CD4-positive, alpha-beta T cell (primary cell): ENCODE data around the gene TMPRSS9. TPM values are rescaled to one million over a fixed set of nuclear protein-coding genes. Genes with fewer than 3 reads are reported as not detected.

ENCODE experiments used
- ATAC-seq: fragments of 200-7000 bp; cut with Tn5 transposase; one replicate; pipeline ENCODE4 v1.10.0; 2022; ENCODE audit warnings: mild to moderate bottlenecking; ENCODE audit not compliant: poor library complexity
- CTCF ChIA-PET: fragments of 350-600 bp; sonication (Branson Sonifier 250); formaldehyde crosslinking; loops from one replicate; lab custom pipeline; 2021; ENCODE audit warnings: antibody characterized with exemption, inconsistent platforms; lab: Charles Lee
- POLR2A ChIA-PET: fragments of 350-600 bp; sonication (Branson Sonifier 250); formaldehyde crosslinking; loops from one replicate; lab custom pipeline; 2021; ENCODE audit warnings: antibody characterized with exemption, inconsistent platforms; lab: Charles Lee
- DNase-seq, 14 experiments: peaks; one replicate each; pipeline ENCODE4 v3.0.0-alpha.2; 2013 to 2020; ENCODE audit warnings: mixed read lengths in 2 of 14
- H3K27ac ChIP-seq, 2 donors: one replicate each; pipeline versions ENCODE4 v1.5.1 to v1.7.0; 2013; ENCODE audit warnings: low read length in 2 of 2, low read depth in 1 of 2, mild to moderate bottlenecking in 1 of 2
- H3K27me3 ChIP-seq, 2 experiments: 1 replicate in 1 of 2; 2 replicates in 1 of 2; pipeline versions ENCODE4 v1.6.1 to v1.7.0; 2013; ENCODE audit warnings: low read length in 2 of 2, control low read depth in 1 of 2, mild to moderate bottlenecking in 1 of 2, moderate library complexity in 1 of 2; ENCODE audit not compliant: insufficient read depth in 2 of 2, control insufficient read depth in 1 of 2
- H3K36me3 ChIP-seq: one replicate; pipeline ENCODE4 v1.6.1; 2013; ENCODE audit warnings: low read length, control low read depth; ENCODE audit not compliant: insufficient read depth
- H3K4me1 ChIP-seq: one replicate; pipeline ENCODE4 v1.6.1; 2013; ENCODE audit warnings: low read length, control low read depth; ENCODE audit not compliant: insufficient read depth
- H3K4me3 ChIP-seq: one replicate; pipeline ENCODE4 v1.5.1; 2013; ENCODE audit warnings: mild to moderate bottlenecking, low read length, moderate library complexity
- H3K9me3 ChIP-seq, 2 experiments: 1 replicate in 1 of 2; 2 replicates in 1 of 2; pipeline versions ENCODE4 v1.6.1 to v1.7.0; 2013; ENCODE audit warnings: low read length in 2 of 2, mild to moderate bottlenecking in 2 of 2, control low read depth in 1 of 2, moderate library complexity in 1 of 2; ENCODE audit not compliant: control insufficient read depth in 1 of 2, insufficient read depth in 1 of 2
- H3K27ac Mint-ChIP-seq: one replicate; pipeline ENCODE4 v1.8.0; 2020; ENCODE audit warnings: mixed read lengths
- H3K27me3 Mint-ChIP-seq: one replicate; pipeline ENCODE4 v1.8.0; 2021; ENCODE audit warnings: mixed read lengths
- H3K36me3 Mint-ChIP-seq: one replicate; pipeline ENCODE4 v1.8.0; 2021; ENCODE audit warnings: low read depth, mixed read lengths
- H3K4me1 Mint-ChIP-seq: one replicate; pipeline ENCODE4 v1.8.0; 2021; ENCODE audit warnings: low read depth, mixed read lengths
- H3K4me3 Mint-ChIP-seq: one replicate; pipeline ENCODE4 v1.8.0; 2020; ENCODE audit warnings: mild to moderate bottlenecking, mixed read lengths
- H3K9me3 Mint-ChIP-seq: one replicate; pipeline ENCODE4 v1.8.0; 2020; ENCODE audit warnings: mixed read lengths
- intact Hi-C, 2 experiments: fragments of 100-400 bp; cut with DNase I in 1 of 2; cut with micrococcal nuclease in 1 of 2; formaldehyde crosslinking; loops; one replicate each; pipeline versions ENCODE4 v1.15.1 to v1.9.0; 2023 to 2025; cut with DNase I, micrococcal nuclease
- total RNA-seq, 174 experiments: library from RNA in 2 of 174; stranded (reverse) in 2 of 174; gene quantifications; one replicate each; pipeline ENCODE4 v1.2.3 and lab custom pipeline; 2021 to 2026
- TF ChIP-seq, protein P1 (sequence below): fragments of 200-600 bp; IDR thresholded peaks from one replicate; pipeline ENCODE4 v1.8.0; 2022; ENCODE audit warnings: antibody characterized with exemption, mild to moderate bottlenecking

The TMPRSS9 gene
- total RNA-seq, 2 experiments from 2014 or later: not detected

GRCh38 chr19:2323707-2324106, 36.4 kb upstream of the TMPRSS9 start:
- POLR2A ChIA-PET: no interaction called here
- Histone ChIP-seq H3K27ac (no peak overlapping the region), H3K9me3 (no peaks in the 10 kb centered on the region), H3K36me3 (peaks cover 47% of the 10 kb centered on the region), H3K4me3 (no peak overlapping the region), H3K4me1 (peaks cover 26% of the 10 kb centered on the region), H3K27me3 (no peaks in the 10 kb centered on the region)
- Mint-ChIP-seq H3K27ac (no peak overlapping the region), H3K27me3 (no peaks in the 10 kb centered on the region), H3K4me3 (no peak overlapping the region), H3K4me1 (peaks cover 37% of the 10 kb centered on the region), H3K9me3 (no peaks in the 10 kb centered on the region), H3K36me3 (peaks cover 34% of the 10 kb centered on the region)
- CTCF ChIA-PET: no interaction called here
- ATAC-seq (no peak), DNase-seq (no peak)
- intact Hi-C loops: no loop called here
- TF ChIP-seq, protein P1, sequence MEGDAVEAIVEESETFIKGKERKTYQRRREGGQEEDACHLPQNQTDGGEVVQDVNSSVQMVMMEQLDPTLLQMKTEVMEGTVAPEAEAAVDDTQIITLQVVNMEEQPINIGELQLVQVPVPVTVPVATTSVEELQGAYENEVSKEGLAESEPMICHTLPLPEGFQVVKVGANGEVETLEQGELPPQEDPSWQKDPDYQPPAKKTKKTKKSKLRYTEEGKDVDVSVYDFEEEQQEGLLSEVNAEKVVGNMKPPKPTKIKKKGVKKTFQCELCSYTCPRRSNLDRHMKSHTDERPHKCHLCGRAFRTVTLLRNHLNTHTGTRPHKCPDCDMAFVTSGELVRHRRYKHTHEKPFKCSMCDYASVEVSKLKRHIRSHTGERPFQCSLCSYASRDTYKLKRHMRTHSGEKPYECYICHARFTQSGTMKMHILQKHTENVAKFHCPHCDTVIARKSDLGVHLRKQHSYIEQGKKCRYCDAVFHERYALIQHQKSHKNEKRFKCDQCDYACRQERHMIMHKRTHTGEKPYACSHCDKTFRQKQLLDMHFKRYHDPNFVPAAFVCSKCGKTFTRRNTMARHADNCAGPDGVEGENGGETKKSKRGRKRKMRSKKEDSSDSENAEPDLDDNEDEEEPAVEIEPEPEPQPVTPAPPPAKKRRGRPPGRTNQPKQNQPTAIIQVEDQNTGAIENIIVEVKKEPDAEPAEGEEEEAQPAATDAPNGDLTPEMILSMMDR: no peak

DNA sequence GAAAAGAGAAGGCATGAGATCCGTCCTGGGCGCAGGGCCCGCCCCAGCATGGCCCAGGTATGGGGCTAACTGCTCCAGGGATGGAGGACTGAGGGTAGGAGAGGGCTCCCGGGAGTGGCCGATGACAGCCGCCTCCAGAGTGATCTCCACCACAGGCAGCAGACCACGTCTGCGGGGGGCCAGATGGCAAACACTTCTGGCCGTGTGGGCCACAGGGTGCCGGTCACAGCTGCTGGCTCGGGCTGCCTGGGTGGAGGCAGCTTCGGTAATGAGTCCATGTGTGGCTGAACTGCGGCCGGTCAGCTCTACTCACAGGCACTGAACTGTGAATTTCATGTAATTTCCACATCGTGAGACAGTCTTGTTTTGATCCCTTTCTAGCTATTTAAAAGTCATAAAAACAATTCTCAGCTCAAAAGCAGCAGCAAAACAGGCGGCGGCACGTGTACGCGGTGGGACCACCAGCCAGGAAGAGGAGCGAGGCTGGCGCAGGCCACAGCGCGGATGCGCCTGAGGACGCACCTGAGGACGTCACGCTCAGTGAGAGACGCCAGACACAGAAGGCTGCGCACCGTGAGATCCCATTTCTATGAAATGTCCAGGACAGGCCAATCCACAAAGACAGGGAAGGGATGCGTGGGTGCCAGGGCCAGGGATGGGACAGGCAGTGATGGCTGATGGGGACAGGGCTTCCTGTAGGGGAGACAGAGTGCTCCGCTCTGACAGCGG, 35.7 kb upstream of the TMPRSS9 start:
- H3K27me3 Mint-ChIP-seq: no peaks in the 10 kb centered on the region
- H3K4me1 Mint-ChIP-seq: peaks cover 42% of the 10 kb centered on the region
- ChIA-PET POLR2A (no interaction called here), CTCF (no interaction called here)
- Histone ChIP-seq H3K27me3 (no peaks in the 10 kb centered on the region), H3K4me1 (peaks cover 33% of the 10 kb centered on the region), H3K27ac (no peak overlapping the region), H3K36me3 (peaks cover 47% of the 10 kb centered on the region), H3K9me3 (no peaks in the 10 kb centered on the region), H3K4me3 (no peak overlapping the region)
- ATAC-seq: no peak
- no peaks in the 10 kb centered on the region for H3K9me3 Mint-ChIP-seq
- intact Hi-C loops: no loop called here
- H3K27ac Mint-ChIP-seq: peak overlapping the region; percentile 44
- TF ChIP-seq, protein P1: no peak
- DNase-seq: no peak
- peaks cover 38% of the 10 kb centered on the region for H3K36me3 Mint-ChIP-seq
- H3K4me3 Mint-ChIP-seq: no peak overlapping the region

- ChIA-PET CTCF (no interaction called here), POLR2A (interaction anchor here (1.6 kb wide), 1 partner anchor 50 kb away, joined by 3 read pairs; no protein-coding TSS in a partner anchor)
- no peak overlapping the region for H3K4me3 ChIP-seq
- H3K4me1 Mint-ChIP-seq: peaks cover 51% of the 10 kb centered on the region
- TF ChIP-seq, protein P1: no peak
- no peaks in the 10 kb centered on the region for H3K9me3 ChIP-seq
- H3K27me3 Mint-ChIP-seq: no peaks in the 10 kb centered on the region
- no peak overlapping the region for H3K27ac ChIP-seq
- no peaks in the 10 kb centered on the region for H3K27me3 ChIP-seq
- DNase-seq (no peak), ATAC-seq (no peak)
- H3K9me3 Mint-ChIP-seq: no peaks in the 10 kb centered on the region
- peak overlapping the region; percentile 100 for H3K4me3 Mint-ChIP-seq
- peak overlapping the region; percentile 93 for H3K27ac Mint-ChIP-seq
- peaks cover 42% of the 10 kb centered on the region for H3K4me1 ChIP-seq
- intact Hi-C loops: loop anchor here (2.0 to 5.0 kb wide), 6 partner anchors 33 to 173 kb away; partner anchors contain the start of genes AP3D1 (in 1 of the 2) and TIMM13 (in 1 of the 2)
- H3K36me3 ChIP-seq: peaks cover 47% of the 10 kb centered on the region
- H3K36me3 Mint-ChIP-seq: peaks cover 41% of the 10 kb centered on the region
Observed at GRCh38 chr19:2325281-2326046, 34.6 kb upstream of the TMPRSS9 start.
